ENCODE measurements around the gene IRF2BP1.
"Not testable (repeated sequence)": the region's sequence is repeated elsewhere in the genome, so short reads cannot be mapped to it uniquely, and the experiment has no call there.

The IRF2BP1 gene

GRCh38 chr19:45901912-45902650, 16.1 kb upstream of the IRF2BP1 start, which contains the start of gene MYPOP:
MYPOP (minus strand) TSS chr19:45902613; CDS start chr19:45901773, 840 bp downstream.
- no peak for DNase-seq (ENCODE audit: low read depth in 2 of 2)

DNA sequence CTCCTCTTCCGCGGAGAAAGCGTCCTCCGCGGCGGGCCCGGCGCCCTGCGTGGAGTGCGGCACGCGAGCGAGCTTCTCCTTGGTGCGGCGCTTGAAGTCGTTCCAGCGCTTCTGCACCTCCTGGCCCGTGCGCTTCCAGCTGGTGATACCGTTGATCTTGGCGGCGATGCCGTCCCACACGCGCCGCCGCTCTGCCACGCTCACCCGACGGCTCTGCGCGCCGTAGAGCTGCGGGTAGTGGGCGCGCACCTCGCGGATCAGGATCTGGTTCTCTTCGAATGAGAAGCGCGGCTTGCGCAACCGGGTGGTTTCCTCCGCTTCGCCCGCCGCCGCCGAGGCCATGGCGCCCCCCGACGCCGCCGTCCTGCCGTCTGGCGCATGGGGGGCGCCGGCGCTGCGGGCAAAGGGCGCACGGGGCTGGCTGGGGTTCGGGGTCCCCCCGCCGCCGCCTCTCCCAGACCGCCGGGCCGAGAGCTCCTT, 15.5 kb upstream of the IRF2BP1 start:
- DNase-seq (ENCODE audit: low read depth in 2 of 2) = no peak

- no peak for DNase-seq (ENCODE audit: low read depth in 2 of 2)
Measured at GRCh38 chr19:45900738-45901431, 14.9 kb upstream of the IRF2BP1 start.

DNA sequence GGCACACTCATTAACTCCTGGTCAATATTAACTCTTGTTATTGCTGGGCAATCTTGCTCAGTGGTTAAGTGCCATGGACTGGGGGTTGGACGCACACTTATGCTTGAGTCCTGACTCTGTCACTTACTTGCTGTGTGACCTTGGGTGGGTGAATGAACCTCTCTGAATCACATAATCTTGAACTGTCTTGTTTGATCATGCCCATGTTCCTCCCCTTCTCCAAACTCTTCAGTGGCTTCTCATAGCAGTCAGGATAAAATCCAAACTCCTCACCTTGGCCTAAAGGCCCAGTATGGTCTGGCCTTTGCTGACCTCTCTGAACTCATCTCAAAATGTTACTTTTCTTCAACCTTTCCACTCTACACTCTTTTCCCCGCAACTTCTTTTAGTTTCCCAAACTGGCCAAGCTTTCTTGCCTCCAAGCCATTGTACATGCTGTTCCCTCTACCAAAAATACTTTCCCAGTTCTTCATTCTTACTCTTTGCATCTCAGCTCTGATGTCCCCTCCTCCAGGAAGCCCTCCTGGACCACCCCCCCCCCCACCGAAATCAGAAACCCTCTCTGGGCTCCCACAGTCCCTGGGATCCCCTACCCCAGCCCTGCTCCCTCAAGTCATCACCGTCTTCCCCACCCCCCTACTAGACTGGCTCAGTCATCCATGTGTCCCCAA, 14.1 kb upstream of the IRF2BP1 start:
- no peak for DNase-seq (ENCODE audit: low read depth in 2 of 2)

DNA sequence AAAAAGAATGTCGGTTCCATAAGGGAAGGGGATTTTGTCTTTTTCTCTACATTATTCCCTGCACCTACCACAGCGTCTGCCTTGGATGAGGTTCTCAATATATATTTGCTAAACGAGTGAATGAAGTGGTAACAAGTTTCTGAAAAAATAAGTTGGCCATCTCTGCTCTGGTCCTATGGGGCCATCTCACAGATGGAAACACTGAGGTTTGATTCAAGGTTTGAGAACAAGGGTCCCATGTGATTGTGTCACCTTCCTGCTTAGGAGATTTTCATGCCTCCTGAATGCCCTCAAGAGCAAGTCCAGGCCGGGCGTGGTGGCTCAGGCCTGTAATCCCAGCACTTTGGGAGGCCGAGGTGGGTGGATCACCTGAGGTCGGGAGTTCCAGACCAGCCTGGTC, 13.3 kb upstream of the IRF2BP1 start:
- DNase-seq (ENCODE audit: low read depth in 2 of 2) = no peak

DNA sequence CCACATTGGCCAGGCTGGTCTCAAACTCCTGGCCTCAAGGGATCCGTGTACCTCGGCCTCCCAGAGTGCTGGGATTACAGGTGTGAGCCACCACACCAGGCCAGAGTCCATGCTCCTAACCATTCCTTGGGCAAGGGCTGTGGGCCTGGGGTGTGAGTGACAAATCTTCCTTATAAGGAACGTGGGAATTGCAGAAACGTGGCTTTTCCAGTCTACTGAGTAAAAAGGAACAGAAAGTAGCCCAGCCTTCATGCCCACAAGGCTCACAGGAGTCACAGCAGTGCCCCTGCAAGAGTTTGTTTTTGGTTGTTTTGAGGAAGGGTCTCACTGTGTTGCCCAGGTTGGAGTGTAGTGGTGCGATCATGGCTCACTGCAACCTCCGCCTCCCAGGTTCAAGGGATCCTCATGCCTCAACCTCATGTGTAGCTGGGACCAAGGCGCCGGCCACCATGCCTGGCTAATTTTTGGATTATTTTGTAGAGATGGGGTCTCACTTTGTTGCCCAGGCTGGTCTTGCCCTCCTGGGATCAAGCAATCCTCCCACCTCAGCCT, 11.4 kb upstream of the IRF2BP1 start:
- DNase-seq (ENCODE audit: low read depth in 2 of 2) = no peak

DNA sequence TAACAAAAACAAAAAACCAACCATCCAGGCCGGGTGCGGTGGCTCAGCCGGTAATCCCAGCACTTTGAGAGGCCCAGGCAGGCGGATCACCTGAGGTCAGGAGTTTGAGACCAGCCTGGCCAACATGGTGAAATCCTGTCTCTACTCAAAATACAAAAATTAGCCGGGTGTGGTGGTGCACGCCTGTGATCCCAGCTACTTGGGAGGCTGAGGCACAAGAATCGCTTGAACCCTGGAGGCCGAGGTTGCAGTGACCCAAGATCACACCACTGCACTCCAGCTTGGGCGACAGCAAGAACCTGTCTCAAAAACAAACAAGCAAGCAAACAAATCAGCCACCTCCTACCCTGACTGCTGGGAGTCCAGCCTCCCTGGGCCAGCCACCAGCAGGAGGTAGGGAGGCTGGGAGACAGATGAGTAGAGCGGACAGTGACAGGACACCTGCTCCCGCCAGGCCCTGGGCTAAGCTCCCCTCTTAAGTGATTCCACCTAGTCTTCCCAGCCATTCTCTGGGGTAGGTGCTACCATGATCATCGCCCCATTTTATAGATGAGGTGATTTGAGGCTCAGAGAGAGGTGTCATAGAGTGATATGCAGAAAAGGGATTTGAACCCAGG, 10.2 kb upstream of the IRF2BP1 start:
- not testable (repeated sequence) for DNase-seq (ENCODE audit: low read depth in 2 of 2)

- no peak for DNase-seq (ENCODE audit: low read depth in 2 of 2)
Measured at GRCh38 chr19:45895519-45895972, 9.6 kb upstream of the IRF2BP1 start.

- no peak for DNase-seq (ENCODE audit: low read depth in 2 of 2)
Measured at GRCh38 chr19:45890877-45891276, 4.9 kb upstream of the IRF2BP1 start.

- DNase-seq (ENCODE audit: low read depth in 2 of 2) = no peak
Measured at GRCh38 chr19:45889210-45889885, 3.4 kb upstream of the IRF2BP1 start.

DNA sequence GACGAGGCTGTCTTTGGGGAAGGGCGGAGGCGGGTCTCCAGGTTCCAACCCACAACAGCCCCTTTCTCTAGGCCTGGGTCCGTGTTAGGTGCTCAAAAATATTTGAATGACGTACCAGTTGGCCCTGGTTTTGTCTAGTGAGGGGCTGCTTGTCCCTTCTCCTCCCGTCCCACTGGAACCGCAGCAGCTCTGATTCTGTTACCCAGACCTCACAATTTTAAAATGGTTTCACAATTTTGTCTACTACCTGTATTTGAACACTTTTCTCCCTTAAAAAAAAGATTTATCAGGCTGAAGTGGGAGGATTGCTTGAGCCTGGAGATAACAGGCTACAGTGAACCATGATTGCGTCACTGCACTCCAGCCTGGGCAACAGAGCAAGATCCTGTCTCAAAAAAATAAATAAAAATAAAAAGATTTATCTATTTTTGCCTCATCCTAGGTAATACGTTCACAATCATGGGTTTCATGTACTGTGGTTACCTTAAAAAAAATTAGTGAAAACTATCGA, 1.3 kb upstream of the IRF2BP1 start:
- DNase-seq (ENCODE audit: low read depth in 2 of 2) = no peak

DNA sequence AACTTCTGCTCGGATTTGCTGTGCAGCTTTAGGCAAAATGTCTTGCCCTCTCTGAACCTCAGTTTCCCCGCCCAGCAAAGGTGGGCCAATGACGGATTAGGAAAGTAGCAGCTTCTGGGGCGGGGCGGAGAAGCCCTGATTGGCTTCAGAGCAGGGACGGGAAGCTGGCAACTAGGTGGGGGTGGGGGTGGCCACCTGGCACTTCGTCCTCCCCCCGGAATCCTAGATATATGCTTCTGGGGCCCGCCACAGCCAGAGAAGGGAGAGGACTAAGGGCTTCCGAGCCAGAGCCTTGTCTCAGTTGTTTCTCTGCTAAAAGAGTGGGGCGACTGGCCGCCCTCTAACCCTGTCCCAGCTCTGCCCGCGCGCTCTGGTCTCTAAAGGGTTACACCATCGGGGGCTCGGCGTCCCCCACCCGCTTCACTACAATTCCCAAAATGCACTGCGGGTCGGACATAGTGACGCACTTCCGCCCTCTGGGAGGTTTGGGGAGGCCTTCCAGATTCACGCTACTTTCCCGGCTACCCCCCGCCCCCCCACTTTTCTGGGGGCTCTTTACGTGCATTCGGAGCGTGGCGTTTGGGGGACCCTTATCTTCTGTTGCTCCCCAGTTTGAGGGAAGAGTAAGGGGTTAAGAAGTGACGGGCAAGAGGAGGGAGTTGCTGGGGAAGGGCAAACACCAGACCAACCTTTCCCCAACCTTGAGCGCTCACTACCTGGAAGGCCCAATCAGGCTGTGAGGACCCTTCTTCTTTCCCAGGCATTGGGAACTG, 672 bp upstream of the IRF2BP1 start:
- peak; percentile 77 to 82 for DNase-seq (ENCODE audit: low read depth in 2 of 2)

GRCh38 chr19:45884682-45885555, 1.0 kb downstream of the IRF2BP1 start:
- no peak for DNase-seq (ENCODE audit: low read depth in 2 of 2)

DNA sequence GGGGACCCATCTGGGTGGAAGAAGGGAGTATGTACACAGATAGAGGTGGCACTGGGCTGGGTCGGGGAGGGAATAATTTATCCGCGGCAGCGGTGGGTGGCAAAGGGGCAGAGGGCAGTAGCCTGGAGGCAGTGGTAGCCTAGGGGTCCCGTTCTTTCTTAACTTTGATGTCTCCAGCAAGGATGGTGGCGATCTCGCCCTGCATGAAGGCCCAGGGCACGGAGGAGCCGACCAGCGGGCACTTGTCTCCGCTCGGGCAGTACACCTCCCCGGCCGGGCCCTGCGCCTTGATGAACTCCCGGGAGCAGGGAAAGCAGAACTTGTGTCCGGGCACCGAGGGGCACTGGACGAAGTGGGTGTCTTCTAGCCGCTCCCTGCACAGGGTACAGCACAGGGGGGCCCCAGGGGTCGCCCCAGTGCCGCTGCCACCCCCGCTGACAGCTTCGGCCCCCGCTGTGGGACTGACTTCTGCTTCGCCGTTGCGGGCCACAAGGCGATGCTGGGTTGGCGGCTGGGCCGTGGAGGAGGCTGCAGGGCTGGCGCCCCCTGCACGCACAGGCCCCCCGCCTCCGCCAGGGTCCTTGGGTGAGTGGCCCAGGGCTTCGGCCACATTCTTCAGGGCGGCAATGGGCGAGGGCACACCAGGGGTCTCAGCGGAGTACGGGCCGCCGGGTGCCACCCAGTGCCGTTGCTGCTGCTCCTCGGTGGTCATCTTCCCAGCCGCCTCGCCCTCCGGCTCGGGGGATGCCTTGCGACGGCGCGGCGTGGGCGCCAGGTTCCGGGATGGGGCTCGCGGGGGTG, 1.9 kb downstream of the IRF2BP1 start:
- no peak for DNase-seq (ENCODE audit: low read depth in 2 of 2)

DNA sequence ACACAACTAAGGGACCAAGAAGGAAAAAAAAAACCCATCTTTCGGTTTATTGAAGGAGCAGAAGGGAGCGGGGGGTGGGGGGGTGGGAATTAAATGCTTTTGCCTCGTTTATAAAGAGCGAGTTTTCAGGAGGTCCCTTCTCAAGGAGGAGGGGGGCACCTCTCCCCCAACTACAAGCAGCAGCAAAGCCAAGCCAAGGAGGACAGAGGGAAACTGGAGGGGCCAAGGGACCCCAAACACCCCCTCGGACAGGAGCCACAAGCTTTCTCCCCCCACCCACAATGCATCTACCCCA, 2.4 kb downstream of the IRF2BP1 start:
- no peak for DNase-seq (ENCODE audit: low read depth in 2 of 2)

GRCh38 chr19:45882652-45883585, 3.0 kb downstream of the IRF2BP1 start:
- DNase-seq (ENCODE audit: low read depth in 2 of 2) = peak; percentile 50 to 63

GRCh38 chr19:45881909-45882528, 3.9 kb downstream of the IRF2BP1 start:
- DNase-seq (ENCODE audit: low read depth in 2 of 2) = no peak
